KMS-11 (cell line): ENCODE measurements around the gene GAK.

Source experiments
- H2AFZ ChIP-seq: fragments of 200-600 bp; sonication (generic); 2 replicates; pipeline ENCODE4 v1.6.1; 2016; ENCODE audit warnings: antibody characterized with exemption, mixed run types, low read depth
- H3K27ac ChIP-seq: fragments of 200-600 bp; sonication (generic); 2 replicates; pipeline ENCODE4 v1.6.1; 2016; ENCODE audit warnings: mild to moderate bottlenecking, mixed run types
- H3K27me3 ChIP-seq: fragments of 200-600 bp; sonication (generic); 2 replicates; pipeline ENCODE4 v1.6.1; 2017; ENCODE audit warnings: mild to moderate bottlenecking, low read depth, mixed run types, moderate library complexity; ENCODE audit not compliant: insufficient read depth
- H3K36me3 ChIP-seq: fragments of 200-600 bp; sonication (generic); 2 replicates; pipeline ENCODE4 v1.6.1; 2017; ENCODE audit warnings: mild to moderate bottlenecking, mixed run types; ENCODE audit not compliant: insufficient read depth
- H3K4me1 ChIP-seq: fragments of 200-600 bp; sonication (generic); 2 replicates; pipeline ENCODE4 v1.6.1; 2016; ENCODE audit warnings: mild to moderate bottlenecking, low read depth, mixed run types; ENCODE audit not compliant: poor library complexity, severe bottlenecking
- H3K4me2 ChIP-seq: fragments of 200-600 bp; sonication (generic); 2 replicates; pipeline ENCODE4 v1.7.0; 2016; ENCODE audit warnings: mild to moderate bottlenecking, mixed run types
- H3K4me3 ChIP-seq: fragments of 200-600 bp; sonication (generic); IDR thresholded peaks from 2 replicates; pipeline ENCODE4 v1.6.1; 2017; ENCODE audit warnings: low read depth, low read length, mixed read lengths; ENCODE audit not compliant: insufficient read depth
- H3K79me2 ChIP-seq: fragments of 200-600 bp; sonication (generic); 2 replicates; pipeline ENCODE4 v1.6.1; 2016; ENCODE audit warnings: low read depth, mixed run types; ENCODE audit not compliant: insufficient read depth
- H3K9ac ChIP-seq: fragments of 200-600 bp; sonication (generic); 2 replicates; pipeline ENCODE4 v1.6.1; 2016; ENCODE audit warnings: mild to moderate bottlenecking, mixed run types
- H4K20me1 ChIP-seq: fragments of 200-600 bp; sonication (generic); 2 replicates; pipeline ENCODE4 v1.6.1; 2016; ENCODE audit warnings: mild to moderate bottlenecking, mixed run types; ENCODE audit not compliant: insufficient read depth
- TF ChIP-seq, protein P1 (sequence below): fragments of 200-600 bp; sonication (generic); conservative IDR thresholded peaks from 2 replicates; pipeline ENCODE4 v1.6.1; 2017; ENCODE audit warnings: low read depth, mild to moderate bottlenecking, antibody characterized with exemption, low read length, moderate library complexity, mixed read lengths

The GAK gene

DNA sequence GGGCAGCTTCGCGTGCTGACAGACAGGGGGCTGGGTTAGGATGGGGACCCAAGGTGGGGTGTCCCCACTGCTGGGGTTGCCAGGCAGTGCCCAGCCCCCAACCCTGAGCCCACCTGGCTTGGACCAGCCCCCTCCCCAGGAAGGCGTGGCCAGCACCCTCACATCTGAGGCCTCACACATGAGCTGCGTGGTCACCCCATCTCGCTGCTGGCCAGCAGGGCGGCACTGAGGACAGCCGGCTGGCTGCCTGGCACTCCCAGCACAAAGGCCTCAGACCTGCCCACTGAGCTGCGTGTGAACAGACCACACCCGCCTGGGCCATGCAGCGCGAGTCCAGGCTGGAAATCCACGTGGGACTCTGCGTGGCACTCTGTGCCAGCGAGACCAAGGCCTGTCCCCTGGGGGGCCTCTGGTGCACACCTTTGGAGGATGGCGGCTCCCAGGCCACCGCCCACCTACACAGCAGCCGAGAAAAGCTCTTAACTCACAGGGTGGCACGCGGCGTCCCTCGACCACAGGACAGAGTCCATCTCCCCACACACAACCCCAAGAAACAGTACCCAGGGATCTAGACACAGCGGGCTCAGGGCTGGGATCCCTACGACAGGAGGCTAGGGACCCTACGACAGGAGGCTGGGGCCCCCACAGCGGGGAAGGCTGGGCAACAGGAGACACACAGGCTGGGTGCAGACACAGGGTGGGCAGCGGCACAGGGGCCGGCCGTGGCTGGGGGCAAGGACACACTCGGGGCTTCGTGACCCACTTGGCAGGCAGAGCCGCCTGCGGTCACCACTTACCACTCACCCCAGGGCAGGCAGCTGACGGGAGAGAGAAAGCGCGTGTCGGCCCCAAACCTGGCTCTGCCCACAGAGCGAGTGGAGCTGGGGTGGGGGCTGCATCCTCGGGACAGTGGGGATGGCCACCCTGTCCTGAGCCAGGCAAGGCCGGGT, 31.4 kb upstream of the GAK start:
- H3K4me2 ChIP-seq: no peak overlapping the region
- H3K4me1 ChIP-seq: no peaks in the 10 kb centered on the region
- no peak overlapping the region for H3K4me3 ChIP-seq
- no peak overlapping the region for H3K9ac ChIP-seq
- no peaks in the 10 kb centered on the region for H3K79me2 ChIP-seq
- no peaks in the 10 kb centered on the region for H3K27me3 ChIP-seq
- no peak overlapping the region for H2AFZ ChIP-seq
- TF ChIP-seq, protein P1, sequence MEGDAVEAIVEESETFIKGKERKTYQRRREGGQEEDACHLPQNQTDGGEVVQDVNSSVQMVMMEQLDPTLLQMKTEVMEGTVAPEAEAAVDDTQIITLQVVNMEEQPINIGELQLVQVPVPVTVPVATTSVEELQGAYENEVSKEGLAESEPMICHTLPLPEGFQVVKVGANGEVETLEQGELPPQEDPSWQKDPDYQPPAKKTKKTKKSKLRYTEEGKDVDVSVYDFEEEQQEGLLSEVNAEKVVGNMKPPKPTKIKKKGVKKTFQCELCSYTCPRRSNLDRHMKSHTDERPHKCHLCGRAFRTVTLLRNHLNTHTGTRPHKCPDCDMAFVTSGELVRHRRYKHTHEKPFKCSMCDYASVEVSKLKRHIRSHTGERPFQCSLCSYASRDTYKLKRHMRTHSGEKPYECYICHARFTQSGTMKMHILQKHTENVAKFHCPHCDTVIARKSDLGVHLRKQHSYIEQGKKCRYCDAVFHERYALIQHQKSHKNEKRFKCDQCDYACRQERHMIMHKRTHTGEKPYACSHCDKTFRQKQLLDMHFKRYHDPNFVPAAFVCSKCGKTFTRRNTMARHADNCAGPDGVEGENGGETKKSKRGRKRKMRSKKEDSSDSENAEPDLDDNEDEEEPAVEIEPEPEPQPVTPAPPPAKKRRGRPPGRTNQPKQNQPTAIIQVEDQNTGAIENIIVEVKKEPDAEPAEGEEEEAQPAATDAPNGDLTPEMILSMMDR: no peak
- no peaks in the 10 kb centered on the region for H3K36me3 ChIP-seq
- H3K27ac ChIP-seq: no peak overlapping the region
- no peaks in the 10 kb centered on the region for H4K20me1 ChIP-seq

- Histone ChIP-seq H3K4me3 (no peak overlapping the region), H3K4me1 (no peaks in the 10 kb centered on the region), H3K36me3 (no peaks in the 10 kb centered on the region), H3K4me2 (no peak overlapping the region), H4K20me1 (no peaks in the 10 kb centered on the region), H3K9ac (no peak overlapping the region), H3K27ac (no peak overlapping the region), H3K27me3 (no peaks in the 10 kb centered on the region), H3K79me2 (no peaks in the 10 kb centered on the region), H2AFZ (no peak overlapping the region)
- TF ChIP-seq, protein P1: no peak
Observed at GRCh38 chr4:962231-963208, 30.4 kb upstream of the GAK start.

DNA sequence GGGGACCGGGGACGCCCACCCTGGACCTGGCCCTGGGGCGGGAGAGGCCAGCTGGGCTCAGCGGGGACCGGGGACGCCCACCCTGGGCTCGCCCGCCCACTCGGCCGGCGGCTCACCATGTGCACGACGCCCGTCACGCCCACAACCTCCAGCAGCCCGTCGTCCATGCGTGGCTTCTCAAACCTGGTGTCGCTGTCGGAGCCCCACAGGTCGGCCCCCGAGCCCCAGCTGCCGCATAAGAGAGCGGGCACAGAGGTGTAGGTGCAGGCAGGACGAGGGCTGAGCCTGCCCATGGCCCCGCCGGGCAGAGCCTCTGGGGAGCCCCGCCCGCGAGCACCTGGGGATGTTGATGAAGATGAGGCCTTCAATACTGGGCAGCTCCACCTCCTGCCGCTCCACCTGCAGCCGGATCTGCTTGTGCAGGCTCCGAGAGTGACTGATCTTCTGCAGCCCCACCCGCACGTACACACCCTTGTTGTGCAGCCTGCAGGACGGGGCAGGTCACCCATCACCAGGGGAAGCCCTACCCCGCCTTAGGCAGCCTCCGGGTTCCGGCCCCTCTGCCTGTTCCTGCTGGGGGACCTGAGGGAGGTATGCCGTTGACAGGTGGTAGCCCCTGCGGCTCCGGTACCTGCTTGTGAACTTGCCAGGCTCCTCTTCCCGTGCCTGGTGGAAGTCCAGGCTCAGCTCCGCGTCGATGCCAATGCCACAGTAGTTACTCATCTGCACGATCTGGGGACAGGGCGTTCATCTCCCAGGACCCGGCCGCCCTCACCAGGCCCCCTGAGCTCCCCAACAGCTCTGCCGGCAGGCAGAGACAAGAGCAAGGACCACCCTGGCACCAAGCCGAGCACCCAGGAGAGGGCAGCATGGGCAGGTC, 29.5 kb upstream of the GAK start:
- Histone ChIP-seq H3K36me3 (no peaks in the 10 kb centered on the region), H3K4me2 (no peak overlapping the region), H4K20me1 (no peaks in the 10 kb centered on the region), H3K4me1 (no peaks in the 10 kb centered on the region), H3K9ac (no peak overlapping the region), H3K4me3 (no peak overlapping the region), H2AFZ (no peak overlapping the region), H3K27me3 (no peaks in the 10 kb centered on the region), H3K27ac (no peak overlapping the region), H3K79me2 (no peaks in the 10 kb centered on the region)
- TF ChIP-seq, protein P1: no peak
